Kidney (tissue), 14 donors: ENCODE measurements around the gene TCERG1L. TPM values are rescaled to one million over a fixed set of nuclear protein-coding genes. Genes with fewer than 3 reads are reported as not detected.

Experiments used
- DNase-seq, 5 donors: peaks; one replicate each; pipeline ENCODE4 v3.0.0-alpha.2; 2013 to 2020
- FAIRE-seq: peaks from 2 replicates; lab custom pipeline; 2012; peaks lifted over from hg19 to GRCh38; lab: Jason Lieb, UNC
- H3K27ac ChIP-seq, 2 donors: one replicate each; pipeline ENCODE4 v1.7.0; 2013; ENCODE audit warnings: low read depth in 2 of 2, low read length in 2 of 2, inconsistent platforms in 1 of 2
- H3K27me3 ChIP-seq: one replicate; pipeline ENCODE4 v1.7.1; 2013; ENCODE audit warnings: low read length, inconsistent platforms; ENCODE audit not compliant: control insufficient read depth, insufficient read depth
- H3K36me3 ChIP-seq, 3 donors: one replicate each; pipeline versions ENCODE4 v1.7.0 to v1.7.1; 2013; ENCODE audit warnings: low read length in 3 of 3, control low read depth in 1 of 3, inconsistent platforms in 1 of 3; ENCODE audit not compliant: insufficient read depth in 3 of 3, control insufficient read depth in 2 of 3
- H3K4me1 ChIP-seq, 3 donors: one replicate each; pipeline versions ENCODE4 v1.7.0 to v1.7.1; 2013; ENCODE audit warnings: low read length in 3 of 3, inconsistent platforms in 1 of 3, low read depth in 1 of 3; ENCODE audit not compliant: control insufficient read depth in 2 of 3, insufficient read depth in 2 of 3
- H3K4me3 ChIP-seq, 3 donors: one replicate each; pipeline versions ENCODE4 v1.7.0 to v1.8.1; 2013; ENCODE audit warnings: low read length in 3 of 3, control low read depth in 1 of 3, inconsistent platforms in 1 of 3
- H3K9ac ChIP-seq, 3 donors: one replicate each; pipeline versions ENCODE4 v1.7.0 to v1.7.1; 2013; ENCODE audit warnings: low read length in 3 of 3, control low read depth in 1 of 3, inconsistent platforms in 1 of 3
- H3K9me3 ChIP-seq, 3 donors: one replicate each; pipeline versions ENCODE4 v1.7.0 to v1.7.1; 2013; ENCODE audit warnings: low read length in 3 of 3, control low read depth in 1 of 3, inconsistent platforms in 1 of 3; ENCODE audit not compliant: control insufficient read depth in 2 of 3, insufficient read depth in 1 of 3
- CTCF ChIP-seq: IDR thresholded peaks from 3 replicates; pipeline ENCODE4 v1.5.1; 2012; ENCODE audit warnings: mild to moderate bottlenecking, moderate library complexity, borderline replicate concordance; ENCODE audit not compliant: insufficient read depth; ENCODE audit errors: extremely low read depth
- intact Hi-C: fragments of 100-400 bp; cut with DNase I; formaldehyde crosslinking; loops from one replicate; pipeline ENCODE4 v1.11.1; 2022
- polyA plus RNA-seq: library from polyadenylated mRNA; stranded (reverse); fragments of 350-450 nt; fragmentation: Illumina TruSeq; extraction: RNeasy Lipid Tissue Mini Kit (QIAGEN cat#74804); gene quantifications from one replicate; pipeline ENCODE4 v1.2.3, GENCODE V29; 2014; ENCODE audit warnings: low read depth, low replicate concordance; ENCODE audit not compliant: insufficient read depth
- total RNA-seq: library from RNA; stranded (reverse); fragmentation: NEBNext Ultra II Directional; extraction: Animal tissue kit (Norgen Biotek cat#: 25700); gene quantifications from one replicate; pipeline ENCODE4 v1.2.1, GENCODE V29; 2021
- donor health status: control.
- donor health status: control.
- donor health status: control.
- donor health status: control.
- donor health status: control.
- donor health status: DM: yes; HTN: yes; CAD: no.
- donor health status: Normal renal cell carcinoma (clear cell type).

The TCERG1L gene
- total and polyA plus RNA-seq, 2 donors from 2014 or later: not detected

- Histone ChIP-seq H3K9ac (no peak overlapping the region), H3K4me1 (no peaks in the 10 kb centered on the region), H3K27ac (no peak overlapping the region), H3K9me3 (no peaks in the 10 kb centered on the region), H3K27me3 (no peaks in the 10 kb centered on the region), H3K36me3 (no peaks in the 10 kb centered on the region), H3K4me3 (no peak overlapping the region)
- no peak for FAIRE-seq
- intact Hi-C loops: no loop called here
- no peak for TF ChIP-seq CTCF
- DNase-seq: peak in 4 of 5 donors; percentile 48 to 76 (median 66)
These were observed 216.8 kb downstream of the TCERG1L start for GRCh38 chr10:131094527-131095312.

GRCh38 chr10:131093795-131094366 lies 217.6 kb downstream of the TCERG1L start:
- H3K9ac ChIP-seq: no peak overlapping the region
- H3K4me1 ChIP-seq: no peaks in the 10 kb centered on the region
- peak in 2 of 5 donors; percentile 14 to 56 for DNase-seq
- FAIRE-seq: no peak
- intact Hi-C loops: no loop called here
- no peaks in the 10 kb centered on the region for H3K36me3 ChIP-seq
- no peaks in the 10 kb centered on the region for H3K27me3 ChIP-seq
- no peak for TF ChIP-seq CTCF
- no peaks in the 10 kb centered on the region for H3K9me3 ChIP-seq
- H3K4me3 ChIP-seq: no peak overlapping the region
- H3K27ac ChIP-seq: no peak overlapping the region

- H3K27me3 ChIP-seq: no peaks in the 10 kb centered on the region
- H3K4me1 ChIP-seq: no peaks in the 10 kb centered on the region
- no peak for TF ChIP-seq CTCF
- intact Hi-C loops: no loop called here
- no peaks in the 10 kb centered on the region for H3K9me3 ChIP-seq
- DNase-seq (peak in 1 of 5 donors; percentile 58), FAIRE-seq (no peak)
- no peak overlapping the region for H3K9ac ChIP-seq
- H3K36me3 ChIP-seq: no peaks in the 10 kb centered on the region
- no peak overlapping the region for H3K27ac ChIP-seq
- no peak overlapping the region for H3K4me3 ChIP-seq
These were observed 218.2 kb downstream of the TCERG1L start for GRCh38 chr10:131093346-131093745.
